PFSK-1 (cell line): ENCODE data around the gene CROCC2.

Source experiments
- POLR2AphosphoS5 ChIP-seq: IDR thresholded peaks from 2 replicates; pipeline ENCODE4 v1.6.1; 2012; ENCODE audit warnings: low read depth, mild to moderate bottlenecking, control low read depth, low read length, moderate library complexity
- SIN3A ChIP-seq: IDR thresholded peaks from 2 replicates; pipeline ENCODE4 v1.6.1; 2012; ENCODE audit warnings: mild to moderate bottlenecking, low read length, moderate library complexity, borderline replicate concordance; ENCODE audit not compliant: insufficient read depth

DNA sequence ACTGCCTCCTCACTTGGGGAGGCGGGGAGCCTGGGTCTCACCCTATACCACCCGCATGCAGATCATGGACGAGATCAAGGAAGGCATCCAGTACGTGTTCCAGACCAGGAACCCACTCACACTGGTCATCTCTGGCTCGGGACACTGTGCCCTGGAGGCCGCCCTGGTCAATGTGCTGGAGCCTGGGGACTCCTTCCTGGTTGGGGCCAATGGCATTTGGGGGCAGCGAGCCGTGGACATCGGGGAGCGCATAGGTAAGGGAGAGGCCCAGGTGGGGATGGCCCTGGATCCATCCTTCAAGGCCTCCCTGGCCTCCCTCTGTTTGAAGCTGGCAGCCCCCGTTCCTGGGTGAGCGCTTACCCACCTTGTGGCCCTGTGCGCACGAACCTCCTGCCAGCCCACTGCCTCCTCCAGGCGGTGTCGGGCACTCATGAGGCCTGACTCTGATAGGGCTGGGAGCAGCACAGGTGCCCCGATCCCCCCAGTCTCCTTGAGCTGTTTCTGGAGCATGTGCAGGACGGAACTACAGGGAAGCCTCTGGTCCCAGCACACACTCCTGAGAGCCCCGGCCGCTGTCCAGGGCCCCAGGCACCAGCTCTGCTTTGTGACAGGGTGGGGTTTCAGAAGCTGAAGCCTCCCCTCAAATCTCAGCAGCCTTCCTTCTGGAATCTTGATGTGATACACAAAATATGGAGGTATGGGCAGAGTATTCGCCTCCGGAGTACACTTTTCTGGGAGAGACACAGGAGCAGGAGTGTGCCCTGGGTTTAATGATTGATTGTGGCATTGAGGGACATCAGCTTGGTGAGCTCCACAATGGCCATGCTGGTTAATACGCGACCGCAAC is 36.8 kb upstream of the CROCC2 start:
- no peak for TF ChIP-seq POLR2AphosphoS5
- no peak for TF ChIP-seq SIN3A
